H1 (cell line): Measurements from ENCODE around the gene DCHS1. TPM values are rescaled to one million over a fixed set of nuclear protein-coding genes. Genes with fewer than 3 reads are reported as not detected.
A peak's percentile ranks its signal among the peaks of the same experiment; 100 is the strongest.

Experiments
- ATF2 ChIP-seq: IDR thresholded peaks from 2 replicates; pipeline ENCODE4 v1.6.1; 2012; ENCODE audit warnings: low read length, inconsistent platforms
- BACH1 ChIP-seq: IDR thresholded peaks from 2 replicates; pipeline ENCODE4 v1.6.1; 2012; ENCODE audit warnings: low read length, improper control_type of control experiment
- CBX8 ChIP-seq: fragments of 300-800, 300-1000 bp; sonication (generic); IDR thresholded peaks from 2 replicates; pipeline ENCODE4 v1.7.1; 2016; ENCODE audit warnings: low read depth, low read length, borderline replicate concordance
- CEBPB ChIP-seq: IDR thresholded peaks from 2 replicates; pipeline ENCODE4 v1.6.1; 2012; ENCODE audit warnings: low read depth, low read length
- CTCF ChIP-seq, 3 experiments: IDR thresholded peaks; 1 replicate in 2 of 3; 2 replicates in 1 of 3; pipeline versions ENCODE4 v1.5.1 to v1.6.1; 2011; ENCODE audit warnings: low read length in 3 of 3, mild to moderate bottlenecking in 3 of 3, inconsistent platforms in 2 of 3, low read depth in 1 of 3, moderate library complexity in 1 of 3; ENCODE audit not compliant: insufficient read depth in 1 of 3; ENCODE audit errors: control extremely low read depth in 1 of 3
- E2F6 ChIP-seq: IDR thresholded peaks from 2 replicates; pipeline ENCODE4 v1.6.1; 2012; ENCODE audit warnings: inconsistent platforms
- EZH2 ChIP-seq: fragments of 200-600 bp; sonication (generic); IDR thresholded peaks from 2 replicates; pipeline ENCODE4 v1.7.1; 2012; ENCODE audit warnings: low read depth, mild to moderate bottlenecking, moderate library complexity, low read length, inconsistent platforms; ENCODE audit not compliant: severe bottlenecking
- GABPA ChIP-seq: IDR thresholded peaks from 2 replicates; pipeline ENCODE4 v1.6.1; 2011; ENCODE audit warnings: mild to moderate bottlenecking, low read length, moderate library complexity, borderline replicate concordance; ENCODE audit not compliant: insufficient read depth
- JUN ChIP-seq: IDR thresholded peaks from 2 replicates; pipeline ENCODE4 v1.6.1; 2011; ENCODE audit warnings: low read depth, mild to moderate bottlenecking, improper control_type of control experiment, low read length
- KDM1A ChIP-seq: fragments of 200-600, 300-600 bp; sonication (generic); IDR thresholded peaks from 2 replicates; pipeline ENCODE4 v1.7.1; 2016; ENCODE audit warnings: mild to moderate bottlenecking, low read length, borderline replicate concordance
- NRF1 ChIP-seq: IDR thresholded peaks from 2 replicates; pipeline ENCODE4 v1.6.1; 2011; ENCODE audit warnings: mild to moderate bottlenecking, low read depth, low read length, improper control_type of control experiment
- RXRA ChIP-seq: IDR thresholded peaks from 2 replicates; pipeline ENCODE4 v1.6.1; 2011; ENCODE audit warnings: low read depth, mild to moderate bottlenecking, low read length, moderate library complexity; ENCODE audit not compliant: insufficient read depth
- SRF ChIP-seq: IDR thresholded peaks from 2 replicates; pipeline ENCODE4 v1.6.1; 2011; ENCODE audit warnings: mild to moderate bottlenecking, low read depth, low read length, moderate library complexity
- SUZ12 ChIP-seq: fragments of 200-600 bp; sonication (generic); IDR thresholded peaks from 2 replicates; pipeline ENCODE4 v1.6.1; 2012; ENCODE audit warnings: mild to moderate bottlenecking, inconsistent platforms, low read length, moderate library complexity, mixed read lengths
- TBP ChIP-seq: IDR thresholded peaks from 2 replicates; pipeline ENCODE4 v1.6.1; 2011; ENCODE audit warnings: low read depth, low read length, improper control_type of control experiment
- TCF12 ChIP-seq: IDR thresholded peaks from 2 replicates; pipeline ENCODE4 v1.6.1; 2011; ENCODE audit warnings: low read depth, mild to moderate bottlenecking, low read length
- USF2 ChIP-seq: IDR thresholded peaks from 2 replicates; pipeline ENCODE4 v1.6.1; 2011; ENCODE audit warnings: low read length, improper control_type of control experiment
- polyA plus RNA-seq, 7 experiments: library from polyadenylated mRNA; depleted of rRNA in 3 of 7; stranded (reverse) in 5 of 7; unstranded in 2 of 7; fragments of >200 nt in 5 of 7; fragments of 200-250 nt in 2 of 7; gene quantifications; 1 replicate in 5 of 7; 2 replicates in 1 of 7; 4 replicates in 1 of 7; pipeline versions ENCODE4 v1.2.1 to v1.2.3, GENCODE V29; 2011 to 2013; ENCODE audit warnings: missing spikeins in 2 of 7, mixed read lengths in 2 of 7
- total RNA-seq: library from RNA; stranded (reverse); fragmentation: NEBNext Ultra II Directional; extraction: Animal tissue kit (Norgen Biotek cat#: 25700); gene quantifications from 2 replicates; pipeline ENCODE4 v1.2.1, GENCODE V29; 2021

DCHS1 gene
- total and polyA plus RNA-seq, 2 of the 8 experiments (the other 6 are each of a cell fraction or from before 2014, with no cell fraction given), result 8.2 to 10.5 TPM

GRCh38 chr11:6682936-6683861 lies 27.6 kb upstream of the DCHS1 start, which contains the start of gene MRPL17 (continued):
- no peak for TF ChIP-seq CEBPB
- TF ChIP-seq JUN, result no peak
- TF ChIP-seq KDM1A, result no peak
- TF ChIP-seq RXRA, result no peak
- TF ChIP-seq NRF1, result peak; percentile 95
- peak; percentile 99 for TF ChIP-seq E2F6
- no peak for TF ChIP-seq USF2
- no peak for TF ChIP-seq BACH1
- TF ChIP-seq EZH2, result no peak
- no peak for TF ChIP-seq ATF2
- no peak for TF ChIP-seq SUZ12
- TF ChIP-seq CBX8, result no peak
- TF ChIP-seq GABPA, result no peak
- peak; percentile 53 to 82 (median 80) for TF ChIP-seq CTCF (IDR thresholded peaks at IDR 0.05; ENCODE audit: control extremely low read depth in 1 of 3, insufficient read depth in 1 of 3, low read depth in 1 of 3, low read length in 3 of 3)
- 0 out of 2 replicates have a peak, but pooled peaks have one; percentile 19 for TF ChIP-seq TCF12
- peak; percentile 78 for TF ChIP-seq TBP
- TF ChIP-seq SRF, result no peak
